HepG2 (cell line): ENCODE results near the gene FMNL2. TPM values are rescaled to one million over a fixed set of nuclear protein-coding genes. Genes with fewer than 3 reads are reported as not detected.
A peak's percentile ranks its signal among the peaks of the same experiment; 100 is the strongest.

Experiments
- BRD4 ChIP-seq: sonication (generic); formaldehyde crosslinking; IDR thresholded peaks from 2 replicates; pipeline ENCODE4 v1.4.0; 2020; ENCODE audit warnings: missing genetic modification reagents
- HBP1 ChIP-seq: IDR thresholded peaks from 2 replicates; pipeline ENCODE4 v1.6.1; 2016; ENCODE audit warnings: low read depth, control low read depth
- HOXA3 ChIP-seq: sonication (generic); formaldehyde crosslinking; IDR thresholded peaks from 2 replicates; pipeline ENCODE4 v1.5.0; 2020; ENCODE audit warnings: missing genetic modification reagents
- KDM5B ChIP-seq: sonication (generic); formaldehyde crosslinking; IDR thresholded peaks from 2 replicates; pipeline ENCODE4 v1.4.0; 2020; ENCODE audit warnings: missing genetic modification reagents, mild to moderate bottlenecking, borderline replicate concordance
- NFRKB ChIP-seq: fragments of 450-650 bp; IDR thresholded peaks from 2 replicates; pipeline ENCODE4 v1.6.1; 2017
- PCBP2 ChIP-seq: fragments of 200-400 bp; formaldehyde crosslinking; optimal IDR thresholded peaks from 2 replicates; pipeline ENCODE3; 2018; ENCODE audit warnings: low read length, low read depth; ENCODE audit not compliant: poor library complexity, severe bottlenecking
- PPARG ChIP-seq: conservative IDR thresholded peaks from 2 replicates; pipeline ENCODE4 v1.6.1; 2016; ENCODE audit warnings: missing biosample characterization, missing genetic modification reagents
- SALL1 ChIP-seq: sonication (generic); formaldehyde crosslinking; IDR thresholded peaks from 2 replicates; pipeline ENCODE4 v1.8.0; 2022; ENCODE audit warnings: mild to moderate bottlenecking, missing genetic modification reagents
- SIX4 ChIP-seq: sonication (generic); formaldehyde crosslinking; IDR thresholded peaks from 2 replicates; pipeline ENCODE4 v1.4.0; 2020; ENCODE audit warnings: missing genetic modification reagents
- TCF12 ChIP-seq, 2 experiments: fragments of 450-650 bp in 1 of 2; sonication (generic) in 1 of 2; formaldehyde crosslinking in 1 of 2; IDR thresholded peaks; 2 replicates each; pipeline versions ENCODE4 v1.6.1 to v1.8.0; 2017 to 2022; ENCODE audit warnings: antibody characterized with exemption in 1 of 2, mild to moderate bottlenecking in 1 of 2, missing genetic modification reagents in 1 of 2, moderate library complexity in 1 of 2
- TSC22D2 ChIP-seq: sonication (generic); formaldehyde crosslinking; IDR thresholded peaks from 2 replicates; pipeline ENCODE4 v1.5.1; 2020; ENCODE audit warnings: missing genetic modification reagents, mild to moderate bottlenecking, borderline replicate concordance
- U2AF2 ChIP-seq: fragments of 200-400 bp; formaldehyde crosslinking; IDR thresholded peaks from 2 replicates; pipeline ENCODE4 v1.6.1; 2017; ENCODE audit warnings: low read depth, mild to moderate bottlenecking, low read length
- ZBTB26 ChIP-seq: IDR thresholded peaks from 2 replicates; pipeline ENCODE4 v1.6.1; 2016; ENCODE audit warnings: missing compliant biosample characterization, missing genetic modification reagents, borderline replicate concordance
- ZBTB37 ChIP-seq: sonication (generic); formaldehyde crosslinking; IDR thresholded peaks from 2 replicates; pipeline ENCODE4 v1.4.0; 2020; ENCODE audit warnings: mild to moderate bottlenecking, missing genetic modification reagents
- ZBTB39 ChIP-seq: sonication (generic); formaldehyde crosslinking; IDR thresholded peaks from 2 replicates; pipeline ENCODE4 v1.5.0; 2020; ENCODE audit warnings: missing genetic modification reagents
- ZHX1 ChIP-seq: sonication (generic); formaldehyde crosslinking; IDR thresholded peaks from 2 replicates; pipeline ENCODE4 v1.8.1; 2022; ENCODE audit warnings: low read depth, mild to moderate bottlenecking, missing genetic modification reagents
- ZKSCAN1 ChIP-seq: fragments of 150-350 bp; IDR thresholded peaks from 2 replicates; pipeline ENCODE4 v1.6.1; 2014; ENCODE audit warnings: low read length
- ZNF432 ChIP-seq: sonication (generic); formaldehyde crosslinking; IDR thresholded peaks from 2 replicates; pipeline ENCODE4 v1.5.0; 2020; ENCODE audit warnings: missing genetic modification reagents, mild to moderate bottlenecking, borderline replicate concordance
- ZNF550 ChIP-seq: sonication (generic); formaldehyde crosslinking; IDR thresholded peaks from 2 replicates; pipeline ENCODE4 v1.4.0; 2020; ENCODE audit warnings: mild to moderate bottlenecking, missing genetic modification reagents, borderline replicate concordance
- ZNF614 ChIP-seq: IDR thresholded peaks from 2 replicates; pipeline ENCODE4 v1.6.1; 2018; ENCODE audit warnings: missing biosample characterization, missing genetic modification reagents, inconsistent platforms, borderline replicate concordance
- ZNF777 ChIP-seq: sonication (generic); formaldehyde crosslinking; IDR thresholded peaks from 2 replicates; pipeline ENCODE4 v1.4.0; 2020; ENCODE audit warnings: missing genetic modification reagents
- polyA plus RNA-seq, 8 experiments: library from polyadenylated mRNA; depleted of rRNA in 3 of 8; stranded (reverse) in 7 of 8; unstranded in 1 of 8; fragments of >200 nt; fragmentation: Illumina TruSeq in 4 of 8; extraction: Trizol in 4 of 8; gene quantifications; 2 replicates each; pipeline versions ENCODE4 v1.2.1 to v1.2.3, GENCODE V29; 2011 to 2016; ENCODE audit warnings: low read depth in 4 of 8, missing spikeins in 1 of 8, mixed read lengths in 1 of 8; ENCODE audit not compliant: insufficient read depth in 1 of 8
- total RNA-seq, 5 experiments: library from RNA; depleted of rRNA; stranded (reverse); fragments of >200 nt; fragmentation: Illumina TruSeq; extraction: Trizol; gene quantifications; 2 replicates each; pipeline ENCODE4 v1.2.3, GENCODE V29; 2016; ENCODE audit warnings: low read depth in 1 of 5

FMNL2 gene
- total and polyA plus RNA-seq, 2 of the 13 experiments (the other 11 are each of a cell fraction or from before 2014, with no cell fraction given) = 66.5 to 67.7 TPM

DNA sequence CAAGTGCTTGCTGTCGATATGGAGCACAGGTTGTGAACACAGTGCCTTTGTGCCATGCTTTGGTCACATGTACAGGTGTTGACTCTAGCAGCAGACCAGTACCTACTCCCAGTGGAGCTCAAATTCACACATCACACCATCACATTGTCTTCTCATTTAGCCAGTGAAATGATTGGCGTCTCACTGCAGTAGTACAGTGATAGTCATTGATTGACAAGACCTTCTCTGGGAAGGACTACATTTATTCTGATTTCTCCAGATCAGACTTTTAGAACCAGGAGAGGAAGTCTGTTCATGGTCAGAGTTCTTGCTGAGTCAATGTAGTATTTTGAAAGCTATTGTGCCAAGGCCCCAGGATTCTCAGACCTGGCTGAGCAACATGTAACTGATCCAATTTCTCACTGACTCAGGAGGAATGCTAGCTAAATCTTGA, 75.2 kb downstream of the FMNL2 start (continued):
- TF ChIP-seq PPARG (CRISPR knock-in tag) = peak; percentile 94
- no peak for TF ChIP-seq ZHX1
- TF ChIP-seq ZNF550 (CRISPR knock-in tag) = no peak
- TF ChIP-seq TSC22D2 (CRISPR knock-in tag) = no peak
- peak; percentile 100 for TF ChIP-seq SALL1 (CRISPR knock-in tag)
- TF ChIP-seq ZBTB39 (CRISPR knock-in tag) = peak; percentile 86
- TF ChIP-seq ZNF432 (CRISPR knock-in tag) = no peak
- TF ChIP-seq U2AF2 = no peak
- peak; percentile 97 for TF ChIP-seq ZNF614 (CRISPR knock-in tag)
- peak; percentile 98 for TF ChIP-seq HBP1 (CRISPR knock-in tag)
- no peak for TF ChIP-seq TCF12 (IDR thresholded peaks at IDR 0.05)
- peak; percentile 83; the same call in 1 of the 2 replicates for TF ChIP-seq TCF12 (CRISPR knock-in tag; IDR thresholded peaks at IDR 0.05)
- no peak for TF ChIP-seq BRD4 (CRISPR knock-in tag)
- TF ChIP-seq SIX4 = peak; percentile 79; the same call in 1 of the 2 replicates
- TF ChIP-seq PCBP2 = no peak
- no peak for TF ChIP-seq KDM5B (CRISPR knock-in tag)
- no peak for TF ChIP-seq ZNF777 (CRISPR knock-in tag)
- TF ChIP-seq ZKSCAN1 = no peak
- peak; percentile 99 for TF ChIP-seq ZBTB26
- TF ChIP-seq NFRKB = no peak
- peak; percentile 70; the same call in 1 of the 2 replicates for TF ChIP-seq ZBTB37
- TF ChIP-seq HOXA3 (CRISPR knock-in tag) = peak; percentile 91
